Transverse colon (tissue), 4 donors: ENCODE measurements around the gene GLRA3. TPM values are rescaled to one million over a fixed set of nuclear protein-coding genes. Genes with fewer than 3 reads are reported as not detected.

Experiments
- DNase-seq: peaks from one replicate; pipeline ENCODE4 v3.0.0-alpha.2; 2019
- H3K27ac ChIP-seq, 4 donors: fragments of 200-600 bp; sonication (generic); 2 replicates each; pipeline ENCODE4 v1.5.1; 2016 to 2018; ENCODE audit warnings: inconsistent platforms in 4 of 4
- H3K27me3 ChIP-seq: fragments of 200-600 bp; sonication (generic); 2 replicates; pipeline ENCODE4 v1.5.1; 2017; ENCODE audit warnings: inconsistent platforms
- H3K36me3 ChIP-seq, 4 donors: fragments of 200-600 bp; sonication (generic); 2 replicates each; pipeline ENCODE4 v1.5.1; 2017 to 2019; ENCODE audit warnings: inconsistent platforms in 4 of 4
- H3K4me1 ChIP-seq, 4 donors: fragments of 200-600 bp; sonication (generic); 2 replicates each; pipeline ENCODE4 v1.5.1; 2017 to 2020; ENCODE audit warnings: inconsistent platforms in 4 of 4
- H3K4me3 ChIP-seq, 4 donors: fragments of 200-600 bp; sonication (generic); 1 replicate in 1 of 4; 2 replicates in 3 of 4; pipeline versions ENCODE4 v1.5.1 to v1.6.1; 2017 to 2019; ENCODE audit warnings: inconsistent platforms in 4 of 4
- H3K9me3 ChIP-seq, 2 donors: fragments of 200-600 bp; sonication (generic); 2 replicates each; pipeline ENCODE4 v1.5.1; 2017 to 2019; ENCODE audit warnings: inconsistent platforms in 2 of 2
- CTCF ChIP-seq, 5 experiments: fragments of 200-600 bp in 3 of 5; fragments of 450-650 bp in 2 of 5; sonication (generic) in 3 of 5; IDR thresholded peaks; 1 replicate in 2 of 5; 2 replicates in 3 of 5; pipeline ENCODE4 v1.5.1; 2016 to 2017; ENCODE audit warnings: antibody characterized with exemption in 5 of 5, inconsistent platforms in 3 of 5, mild to moderate bottlenecking in 2 of 5, moderate library complexity in 1 of 5
- EP300 ChIP-seq: sonication (generic); formaldehyde crosslinking; IDR thresholded peaks from one replicate; pipeline ENCODE4 v1.6.1; 2017; ENCODE audit warnings: antibody characterized with exemption, low read depth
- POLR2A ChIP-seq: fragments of 450-650 bp; IDR thresholded peaks from one replicate; pipeline ENCODE4 v1.6.1; 2016; ENCODE audit warnings: antibody characterized with exemption, mild to moderate bottlenecking, moderate library complexity
- POLR2AphosphoS5 ChIP-seq, 3 donors: sonication (generic); formaldehyde crosslinking; IDR thresholded peaks; one replicate each; pipeline ENCODE4 v1.6.1; 2016; ENCODE audit warnings: antibody characterized with exemption in 3 of 3
- WGBS, 2 donors: methylation state at CpG; one replicate each; pipeline ENCODE4 v1.1.5; 2018; ENCODE audit warnings: low coverage in 1 of 2; 5-methylcytosine and 5-hydroxymethylcytosine counted together
- in situ Hi-C, 4 donors: fragments of 200-750 bp; cut with MboI; loops; one replicate each; pipeline versions ENCODE4 v1.15.0 to v1.15.1; 2017; ENCODE audit warnings: low sequenced_read_pairs in 3 of 4, low pct_ligation_motif_present in 1 of 4, low pct_unique_long_range_greater_than_20kb in 1 of 4
- intact Hi-C: fragments of 100-400 bp; cut with DNase I; formaldehyde crosslinking; loops from one replicate; pipeline ENCODE4 v1.15.1; 2023; ENCODE audit warnings: low total_unique reads
- total RNA-seq, 4 donors: library from RNA; depleted of rRNA; stranded (reverse); fragments of >200 nt; gene quantifications; one replicate each; pipeline ENCODE4 v1.1.0, GENCODE V29; 2016

GLRA3 gene
- total RNA-seq, 4 donors from 2014 or later: not detected

- in situ Hi-C loops (no loop called here), intact Hi-C loops (no loop called here)
- Histone ChIP-seq H3K27ac (no peak overlapping the region), H3K36me3 (no peaks in the 10 kb centered on the region), H3K27me3 (no peaks in the 10 kb centered on the region), H3K4me1 (no peaks in the 10 kb centered on the region), H3K4me3 (no peak overlapping the region), H3K9me3 (no peaks in the 10 kb centered on the region)
- 57 to 66% methylated on average over 7 of the region's 7 CpGs for whole genome bisulfite sequencing, 2 donors
- TF ChIP-seq CTCF (IDR thresholded peaks at IDR 0.05) (peak; percentile 25 to 55 (median 52)), EP300 (no peak)
- no peak for DNase-seq
Observed at GRCh38 chr4:174764105-174764729, 64.8 kb downstream of the GLRA3 start.

- H3K4me1 ChIP-seq: no peaks in the 10 kb centered on the region
- intact Hi-C loops: no loop called here
- no peak overlapping the region for H3K4me3 ChIP-seq
- TF ChIP-seq POLR2AphosphoS5 (IDR thresholded peaks at IDR 0.05): no peak
- TF ChIP-seq POLR2A: no peak
- TF ChIP-seq CTCF (IDR thresholded peaks at IDR 0.05): no peak
- no peak for DNase-seq
- H3K27me3 ChIP-seq: no peaks in the 10 kb centered on the region
- H3K9me3 ChIP-seq: no peaks in the 10 kb centered on the region
- WGBS, 2 donors: 49 to 75% methylated on average over 2 to 4 of the region's 4 CpGs
- in situ Hi-C loops: no loop called here
- H3K27ac ChIP-seq: no peak overlapping the region
- no peaks in the 10 kb centered on the region for H3K36me3 ChIP-seq
Observed at GRCh38 chr4:174763454-174764104, 65.5 kb downstream of the GLRA3 start.

- intact Hi-C loops: no loop called here
- no peaks in the 10 kb centered on the region for H3K36me3 ChIP-seq
Observed at GRCh38 chr4:174761451-174761850, 67.6 kb downstream of the GLRA3 start.

GRCh38 chr4:174757736-174758135, 71.3 kb downstream of the GLRA3 start:
- intact Hi-C loops: no loop called here
- Histone ChIP-seq H3K4me1 (no peaks in the 10 kb centered on the region), H3K27ac (no peak overlapping the region), H3K36me3 (no peaks in the 10 kb centered on the region), H3K27me3 (no peaks in the 10 kb centered on the region), H3K4me3 (no peak overlapping the region), H3K9me3 (no peaks in the 10 kb centered on the region)
- 23% methylated on average over 4 of the region's 4 CpGs; no CpG with 5 or more reads in 1 of the 2 donors for WGBS, 2 donors
- no peak for DNase-seq
- in situ Hi-C loops: no loop called here
- no peak for TF ChIP-seq POLR2A
- TF ChIP-seq EP300: no peak
- no peak for TF ChIP-seq POLR2AphosphoS5 (IDR thresholded peaks at IDR 0.05)
- no peak for TF ChIP-seq CTCF (IDR thresholded peaks at IDR 0.05)

More at GRCh38 chr4:174761451-174761850, 67.6 kb downstream of the GLRA3 start:
- Histone ChIP-seq H3K27ac (no peak overlapping the region), H3K4me3 (no peak overlapping the region), H3K27me3 (no peaks in the 10 kb centered on the region), H3K9me3 (no peaks in the 10 kb centered on the region), H3K4me1 (no peaks in the 10 kb centered on the region)
- DNase-seq: no peak
- TF ChIP-seq POLR2AphosphoS5 (IDR thresholded peaks at IDR 0.05): no peak
- no peak for TF ChIP-seq EP300
- in situ Hi-C loops: no loop called here
- 40 to 92% methylated on average over 1 of the region's 1 CpG for WGBS, 2 donors
